SK-N-SH treated with all-trans-retinoic acid at 6 μM for 48 hours (cell line): Measurements from ENCODE around the gene KLHL33.

ENCODE experiments used
- ARNTL ChIP-seq: fragments of 450-650 bp; formaldehyde crosslinking; IDR thresholded peaks from 2 replicates; pipeline ENCODE4 v1.5.0; 2020; ENCODE audit warnings: low read depth, mild to moderate bottlenecking, moderate library complexity, borderline replicate concordance
- CSDC2 ChIP-seq: fragments of 250-450 bp; sonication (Bioruptor Pico); IDR thresholded peaks from 2 replicates; pipeline ENCODE4 v1.5.0; 2020; ENCODE audit warnings: mild to moderate bottlenecking, moderate library complexity
- CSRNP3 ChIP-seq: fragments of 250-450 bp; sonication (Bioruptor Pico); IDR thresholded peaks from 2 replicates; pipeline ENCODE4 v1.5.1; 2021; ENCODE audit warnings: mild to moderate bottlenecking, moderate library complexity
- GLIS3 ChIP-seq: fragments of 250-450 bp; sonication (Bioruptor Pico); IDR thresholded peaks from 2 replicates; pipeline ENCODE4 v1.5.0; 2020; ENCODE audit warnings: mild to moderate bottlenecking, moderate library complexity
- ISL1 ChIP-seq: fragments of 250-450 bp; sonication (Bioruptor Pico); IDR thresholded peaks from 2 replicates; pipeline ENCODE4 v2.1.2; 2022; ENCODE audit warnings: mild to moderate bottlenecking, moderate library complexity
- POU6F1 ChIP-seq: fragments of 250-450 bp; sonication (Bioruptor Pico); IDR thresholded peaks from 2 replicates; pipeline ENCODE4 v1.8.0; 2021; ENCODE audit warnings: low read depth, mild to moderate bottlenecking, moderate library complexity, borderline replicate concordance
- TCF4 ChIP-seq: fragments of 250-450 bp; sonication (Bioruptor Pico); IDR thresholded peaks from 2 replicates; pipeline ENCODE4 v1.8.0; 2021; ENCODE audit warnings: mild to moderate bottlenecking, moderate library complexity, borderline replicate concordance
- TOX ChIP-seq: fragments of 250-450 bp; sonication (Bioruptor Pico); IDR thresholded peaks from 2 replicates; pipeline ENCODE4 v1.8.0; 2021; ENCODE audit warnings: mild to moderate bottlenecking, moderate library complexity, borderline replicate concordance
- ZC3H10 ChIP-seq: fragments of 250-450 bp; sonication (Bioruptor Pico); IDR thresholded peaks from 2 replicates; pipeline ENCODE4 v1.5.1; 2021; ENCODE audit warnings: mild to moderate bottlenecking, moderate library complexity
- ZNF565 ChIP-seq: fragments of 450-650 bp; formaldehyde crosslinking; conservative IDR thresholded peaks from 2 replicates; pipeline ENCODE4 v1.5.0; 2020; ENCODE audit warnings: low read depth, mild to moderate bottlenecking, moderate library complexity
- ZNF8 ChIP-seq: fragments of 450-650 bp; formaldehyde crosslinking; IDR thresholded peaks from 2 replicates; pipeline ENCODE4 v1.5.0; 2020; ENCODE audit warnings: mild to moderate bottlenecking, moderate library complexity
- TF ChIP-seq, protein P1 (sequence below): fragments of 250-450 bp; sonication (Bioruptor Pico); IDR thresholded peaks from 2 replicates; pipeline ENCODE4 v1.8.0; 2020; ENCODE audit warnings: mild to moderate bottlenecking, moderate library complexity, borderline replicate concordance

- TF ChIP-seq TOX (CRISPR knock-in tag), result no peak
- TF ChIP-seq CSRNP3 (CRISPR knock-in tag), result no peak
- TF ChIP-seq POU6F1 (CRISPR knock-in tag), result no peak
- no peak for TF ChIP-seq ARNTL (CRISPR knock-in tag)
- no peak for TF ChIP-seq ZNF8 (CRISPR knock-in tag)
- no peak for TF ChIP-seq CSDC2 (CRISPR knock-in tag)
- TF ChIP-seq, protein P1, sequence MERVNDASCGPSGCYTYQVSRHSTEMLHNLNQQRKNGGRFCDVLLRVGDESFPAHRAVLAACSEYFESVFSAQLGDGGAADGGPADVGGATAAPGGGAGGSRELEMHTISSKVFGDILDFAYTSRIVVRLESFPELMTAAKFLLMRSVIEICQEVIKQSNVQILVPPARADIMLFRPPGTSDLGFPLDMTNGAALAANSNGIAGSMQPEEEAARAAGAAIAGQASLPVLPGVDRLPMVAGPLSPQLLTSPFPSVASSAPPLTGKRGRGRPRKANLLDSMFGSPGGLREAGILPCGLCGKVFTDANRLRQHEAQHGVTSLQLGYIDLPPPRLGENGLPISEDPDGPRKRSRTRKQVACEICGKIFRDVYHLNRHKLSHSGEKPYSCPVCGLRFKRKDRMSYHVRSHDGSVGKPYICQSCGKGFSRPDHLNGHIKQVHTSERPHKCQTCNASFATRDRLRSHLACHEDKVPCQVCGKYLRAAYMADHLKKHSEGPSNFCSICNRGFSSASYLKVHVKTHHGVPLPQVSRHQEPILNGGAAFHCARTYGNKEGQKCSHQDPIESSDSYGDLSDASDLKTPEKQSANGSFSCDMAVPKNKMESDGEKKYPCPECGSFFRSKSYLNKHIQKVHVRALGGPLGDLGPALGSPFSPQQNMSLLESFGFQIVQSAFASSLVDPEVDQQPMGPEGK, result no peak
- no peak for TF ChIP-seq ZNF565 (CRISPR knock-in tag)
- no peak for TF ChIP-seq GLIS3 (CRISPR knock-in tag)
- no peak for TF ChIP-seq ISL1 (CRISPR knock-in tag)
- TF ChIP-seq ZC3H10 (CRISPR knock-in tag), result no peak
- TF ChIP-seq TCF4 (CRISPR knock-in tag), result no peak
These were observed 5.5 kb upstream of the KLHL33 start for GRCh38 chr14:20441461-20441860.
